HG02623 (cell line): ENCODE measurements around the gene TFAP2A.

Source experiments
- ATAC-seq: cut with Tn5 transposase; IDR thresholded peaks from one replicate; pipeline ENCODE4 v1.9.1; 2021; ENCODE audit warnings: moderate library complexity; ENCODE audit not compliant: unreplicated experiment

TFAP2A gene

DNA sequence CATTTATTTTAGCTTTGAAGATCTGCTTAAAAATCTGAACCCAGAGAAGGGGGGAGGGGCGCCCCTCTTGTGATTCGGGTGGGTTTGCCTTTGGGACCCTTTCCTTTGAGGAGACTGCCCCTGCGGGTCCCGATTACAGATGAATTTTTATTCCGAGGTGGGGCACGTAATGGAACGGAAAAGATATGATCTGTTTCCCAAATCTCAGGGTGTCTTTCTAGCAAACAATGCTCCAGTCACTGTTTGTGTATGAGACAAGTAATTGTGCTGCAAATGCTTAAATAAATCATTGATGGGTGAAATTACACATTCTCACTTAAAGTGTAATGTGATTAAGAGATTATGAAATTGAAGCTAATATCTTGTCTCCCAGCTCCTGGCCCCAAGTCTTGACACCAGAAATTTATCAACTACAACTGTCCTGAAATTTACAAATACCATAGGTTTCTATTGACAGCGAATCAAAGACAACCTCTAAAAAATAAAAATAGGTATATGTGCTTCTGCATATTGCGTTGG is 30.7 kb downstream of the TFAP2A start:
- no peak for ATAC-seq

DNA sequence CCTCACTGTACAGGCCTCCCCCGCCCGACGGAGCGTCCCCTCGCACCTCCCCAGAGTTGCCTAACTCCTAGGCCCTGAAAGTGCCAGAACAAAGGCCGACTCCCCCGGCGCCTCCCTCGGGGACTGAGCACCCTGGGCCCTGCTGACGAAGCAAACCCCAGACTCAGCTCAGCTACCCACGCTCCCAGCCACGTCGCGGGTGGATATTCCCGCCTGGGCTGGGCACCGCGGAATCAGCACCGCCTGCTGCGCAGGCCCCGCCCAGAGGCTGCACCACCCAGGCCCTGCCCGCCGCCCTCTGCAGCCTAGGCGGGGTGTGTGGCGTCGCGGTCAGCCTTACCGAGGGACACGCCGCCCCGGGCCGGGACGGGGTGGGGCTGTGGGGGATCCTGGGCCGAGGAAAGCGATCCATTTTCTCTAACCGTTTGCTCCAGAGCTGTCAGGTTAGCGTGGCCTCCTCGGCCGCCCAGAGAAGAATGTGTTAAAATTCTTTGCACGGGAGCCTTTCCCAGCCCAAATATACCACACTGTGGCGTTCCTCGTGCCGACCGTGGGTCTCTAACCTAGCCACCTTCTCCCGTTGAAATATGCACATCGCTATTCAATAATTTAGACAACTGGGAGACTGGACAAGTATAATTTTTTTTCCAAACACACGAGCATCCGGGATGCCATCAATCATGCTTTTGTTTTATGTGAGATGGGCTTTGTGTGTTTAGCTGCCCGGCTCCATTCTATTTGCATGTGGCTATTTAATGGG is 31.4 kb downstream of the TFAP2A start:
- ATAC-seq, result no peak

DNA sequence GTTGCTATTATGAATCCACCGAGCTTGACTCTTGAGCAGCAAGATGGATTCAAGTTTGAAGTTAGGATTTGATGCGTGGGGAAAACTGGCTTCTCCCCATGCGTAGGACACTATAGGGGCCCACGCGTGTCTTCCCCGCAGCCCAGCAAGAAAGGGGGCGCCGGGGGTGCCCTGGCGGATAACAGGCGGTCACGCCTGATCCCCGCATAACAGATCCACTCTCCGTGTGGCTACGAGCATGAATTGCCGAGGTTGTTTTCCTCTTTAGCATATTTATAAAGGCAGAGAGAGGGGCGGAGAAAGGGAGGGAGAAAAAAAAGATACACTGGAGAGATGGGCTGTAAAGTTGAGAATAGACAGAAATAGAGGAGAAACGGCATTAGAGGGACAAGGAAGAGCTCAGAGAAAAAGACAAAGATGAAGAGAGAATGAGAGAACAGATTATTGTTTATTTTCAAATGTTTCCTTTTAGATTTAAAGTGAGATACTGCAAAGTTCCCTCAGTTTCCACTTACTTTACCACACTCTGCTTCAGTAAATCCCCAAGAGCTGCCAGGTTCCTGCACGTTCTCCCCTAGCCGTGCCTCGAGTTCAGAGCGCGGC is 32.0 kb downstream of the TFAP2A start:
- ATAC-seq, result no peak

DNA sequence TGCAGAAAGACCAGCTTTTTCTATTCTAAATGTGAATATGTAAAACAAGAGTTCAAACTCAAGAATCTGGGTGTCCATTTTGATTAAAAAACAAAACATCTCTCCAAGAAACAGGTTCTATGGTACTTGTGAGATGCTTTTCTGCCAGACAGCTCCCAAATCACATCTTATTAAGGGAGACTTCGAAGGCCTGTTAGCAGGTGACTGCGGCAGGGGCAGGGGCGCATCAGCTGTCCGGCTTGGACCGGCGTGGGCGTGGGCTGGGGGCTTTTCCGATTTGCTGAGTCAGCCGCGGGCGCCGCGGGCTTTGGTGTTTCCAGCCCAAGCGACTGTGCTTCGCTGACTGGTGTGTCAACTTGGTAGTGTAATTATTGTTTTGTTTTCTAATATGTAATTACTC is 32.6 kb downstream of the TFAP2A start:
- ATAC-seq, result no peak

DNA sequence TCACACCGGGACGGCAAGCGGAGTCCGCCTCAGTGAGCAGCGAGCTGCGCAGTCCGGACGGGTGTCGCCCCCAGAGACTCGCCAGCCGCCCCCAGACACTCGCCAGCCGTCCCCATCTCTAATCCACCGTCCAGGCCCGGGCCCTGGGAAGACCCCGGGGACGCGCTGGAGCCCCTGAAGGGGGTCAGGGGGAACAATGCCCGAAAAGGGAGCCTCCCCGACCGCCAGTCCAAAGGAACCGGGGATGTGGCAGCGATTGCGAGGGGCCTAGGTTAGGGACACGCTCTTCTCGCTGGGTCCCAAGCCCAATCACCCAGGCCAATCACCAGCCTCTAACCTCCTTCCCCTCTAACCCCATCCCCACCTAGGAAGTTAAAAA is 33.1 kb downstream of the TFAP2A start:
- ATAC-seq, result no peak

DNA sequence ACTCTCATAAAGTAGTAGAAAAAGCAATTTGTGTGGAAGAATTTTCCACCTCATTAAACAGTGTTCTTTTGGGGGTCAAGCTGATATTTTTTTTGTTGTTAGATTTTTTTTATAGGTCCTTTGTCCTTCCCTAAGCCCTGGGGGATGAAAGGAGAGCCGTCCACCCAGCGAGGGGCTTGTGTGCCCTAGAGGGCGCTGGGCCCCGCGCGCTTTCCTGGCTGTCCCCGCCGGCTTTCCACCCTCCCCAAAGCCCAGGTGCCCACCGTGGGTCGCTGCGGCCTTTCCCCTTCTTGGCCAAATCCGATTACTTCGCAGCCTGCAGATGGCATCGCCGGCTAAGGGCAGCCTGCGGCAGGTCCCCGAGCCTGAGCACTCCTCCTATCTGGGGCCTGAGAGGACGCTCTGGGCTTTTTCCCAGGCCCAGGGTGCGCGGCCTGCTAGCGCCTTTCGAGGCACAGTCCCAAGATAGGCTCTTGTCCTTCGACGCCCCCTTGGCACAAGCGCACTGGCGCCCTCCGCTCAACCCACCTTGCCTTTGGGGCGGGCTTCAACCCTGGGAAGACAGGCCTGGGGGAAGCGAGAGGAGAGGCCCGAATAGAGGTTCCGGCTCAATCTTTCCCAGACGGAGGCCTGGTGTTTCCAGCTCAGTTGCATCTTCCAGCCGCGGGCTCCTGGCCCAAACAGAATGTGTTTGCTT is 33.6 kb downstream of the TFAP2A start:
- no peak for ATAC-seq

DNA sequence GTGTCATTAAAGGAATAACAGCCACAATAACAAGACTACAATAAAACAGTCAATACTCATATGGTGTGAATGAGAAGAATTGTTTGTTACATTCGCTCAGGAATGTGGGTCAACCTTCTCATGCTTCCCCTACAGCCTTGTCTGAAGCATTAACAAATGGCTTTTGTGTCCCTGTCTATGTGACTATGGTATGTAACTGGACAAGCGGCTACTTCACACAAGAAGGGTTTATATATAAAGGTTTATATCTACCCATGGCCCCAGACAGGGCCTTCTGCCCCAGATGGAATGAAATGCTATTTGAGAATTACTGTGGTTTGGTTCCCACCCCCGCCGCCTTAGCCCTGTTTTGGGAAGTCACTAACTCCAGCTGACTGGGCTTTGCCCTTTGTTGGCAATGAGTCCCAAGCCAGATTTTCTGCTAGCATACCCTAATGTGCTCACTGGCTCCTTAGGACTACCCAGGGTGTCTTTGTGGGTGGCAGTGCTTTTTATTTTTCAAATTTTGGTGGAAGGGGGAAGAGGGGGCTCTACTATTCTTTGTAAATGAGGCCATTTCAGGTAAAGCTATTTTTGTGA is 39.4 kb downstream of the TFAP2A start:
- ATAC-seq, result no peak

DNA sequence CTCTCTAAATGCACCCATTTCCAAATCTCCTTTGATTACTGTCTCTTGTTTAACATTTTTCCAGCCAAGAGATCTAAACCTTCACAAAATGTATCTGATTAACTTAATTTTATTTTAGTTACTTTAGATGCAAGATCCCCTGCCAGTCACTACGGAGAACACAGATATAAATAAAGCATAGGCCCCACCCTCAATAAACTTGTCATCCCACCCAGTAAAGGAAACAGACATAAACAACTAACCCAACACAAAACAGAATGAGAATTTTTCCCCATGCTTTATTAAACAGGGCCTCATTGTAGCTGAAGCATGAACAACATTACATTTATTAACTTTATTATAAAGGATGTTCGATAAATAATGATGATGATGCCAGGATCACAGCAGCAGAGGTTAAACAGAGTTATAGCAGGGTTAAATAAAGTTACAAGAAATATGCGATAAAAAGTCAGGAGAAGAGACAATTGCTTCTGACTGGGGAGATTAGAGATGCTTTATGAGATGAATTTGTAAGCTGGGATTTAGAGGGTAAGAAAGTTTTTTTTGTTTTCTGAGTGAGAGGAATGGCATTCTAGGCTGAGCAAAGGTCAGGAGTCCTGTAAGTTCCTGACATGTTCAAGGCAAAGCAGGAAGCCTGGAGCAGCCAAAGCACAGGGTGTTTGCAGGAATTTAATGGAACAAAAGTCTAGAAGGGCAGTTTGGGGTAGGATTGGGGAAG is 41.1 kb downstream of the TFAP2A start:
- ATAC-seq, result no peak

GRCh38 chr6:10369896-10370295 is 45.0 kb downstream of the TFAP2A start:
- no peak for ATAC-seq

DNA sequence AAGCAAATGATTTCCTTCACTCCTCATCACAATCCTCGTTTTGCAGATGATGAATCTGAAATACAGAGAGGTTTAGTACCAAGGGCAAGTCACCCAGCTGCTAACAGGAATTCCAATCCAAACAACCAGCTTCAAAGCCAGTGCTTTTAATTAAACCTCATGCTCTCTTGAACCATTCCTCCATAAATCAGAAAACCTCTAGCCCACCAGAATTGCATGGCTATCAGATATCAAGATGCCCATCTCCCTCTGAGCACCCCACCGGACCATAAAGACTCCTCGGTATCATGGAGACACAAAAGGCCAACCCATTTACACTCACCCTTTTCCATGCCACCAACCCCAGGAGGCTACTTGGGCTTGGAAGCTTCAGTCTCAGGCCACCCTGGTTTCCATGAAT is 46.0 kb downstream of the TFAP2A start:
- no peak for ATAC-seq

DNA sequence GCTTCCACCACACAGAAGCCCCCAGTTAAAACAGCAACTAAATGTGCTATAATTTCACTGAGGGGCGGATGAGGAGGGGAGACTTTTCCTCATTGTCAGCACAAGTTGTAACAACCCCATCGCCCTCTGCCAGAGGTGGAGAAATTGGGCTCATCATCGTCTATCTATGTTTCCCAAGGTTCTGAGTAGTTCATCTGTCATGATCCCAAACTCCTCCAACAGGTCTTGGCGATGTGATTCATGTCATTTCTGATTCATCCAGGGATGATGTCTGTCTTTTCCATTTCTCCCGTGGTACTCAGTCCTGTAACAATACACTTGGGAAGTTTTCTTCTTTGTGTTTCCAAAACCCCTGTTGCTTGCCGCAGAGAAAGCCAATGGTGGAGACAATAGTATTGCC is 51.0 kb downstream of the TFAP2A start:
- ATAC-seq, result no peak

- ATAC-seq, result no peak
These were observed 52.6 kb downstream of the TFAP2A start for GRCh38 chr6:10362300-10362699.

DNA sequence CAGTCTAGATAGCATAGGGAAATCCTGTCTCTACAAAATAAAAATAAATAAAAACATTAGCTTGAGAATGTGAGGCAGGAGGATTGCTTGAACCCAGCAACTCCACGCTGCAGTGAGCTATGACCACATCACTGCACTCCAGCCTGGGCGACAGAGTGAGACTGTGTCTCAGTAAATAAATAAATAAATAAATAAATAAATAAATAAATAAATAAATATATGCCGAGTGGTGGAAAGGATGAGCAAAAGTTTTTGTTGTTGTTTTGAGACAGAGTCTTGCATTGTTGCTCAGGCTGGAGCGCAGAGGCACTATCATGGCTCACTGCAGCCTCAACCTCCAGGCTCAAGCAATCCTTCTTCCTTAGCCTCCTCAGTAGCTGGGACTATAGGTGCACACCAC is 53.4 kb downstream of the TFAP2A start:
- ATAC-seq, result no peak

- no peak for ATAC-seq
These were observed 55.3 kb downstream of the TFAP2A start for GRCh38 chr6:10359581-10359980.

DNA sequence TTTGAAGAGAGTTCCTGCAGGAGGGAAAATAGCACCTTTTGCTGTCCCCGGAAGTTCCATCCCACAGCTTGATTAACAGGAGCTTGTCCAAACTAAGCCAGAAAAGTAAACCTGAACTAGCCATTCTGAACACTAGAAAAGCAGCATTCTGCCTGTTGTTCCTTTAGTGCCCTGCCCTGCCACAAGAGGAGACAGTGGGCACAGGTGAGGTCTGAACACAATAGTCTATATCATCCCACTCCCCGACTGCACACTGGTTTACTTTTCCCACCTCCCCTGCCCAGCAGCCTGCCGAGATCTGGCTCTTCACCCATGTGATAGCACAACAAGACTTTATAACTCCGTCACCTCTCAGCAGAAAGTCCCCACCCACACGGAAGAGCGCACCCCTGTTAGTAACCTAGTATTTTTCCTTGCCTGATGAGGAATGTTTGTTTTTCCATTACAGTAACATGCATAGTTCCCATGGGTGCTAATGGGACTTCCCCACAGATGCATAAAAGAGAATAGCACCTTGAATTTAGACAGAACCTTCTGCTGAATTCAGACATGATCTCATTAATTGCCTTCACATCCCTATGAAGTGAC is 59.7 kb downstream of the TFAP2A start:
- no peak for ATAC-seq

DNA sequence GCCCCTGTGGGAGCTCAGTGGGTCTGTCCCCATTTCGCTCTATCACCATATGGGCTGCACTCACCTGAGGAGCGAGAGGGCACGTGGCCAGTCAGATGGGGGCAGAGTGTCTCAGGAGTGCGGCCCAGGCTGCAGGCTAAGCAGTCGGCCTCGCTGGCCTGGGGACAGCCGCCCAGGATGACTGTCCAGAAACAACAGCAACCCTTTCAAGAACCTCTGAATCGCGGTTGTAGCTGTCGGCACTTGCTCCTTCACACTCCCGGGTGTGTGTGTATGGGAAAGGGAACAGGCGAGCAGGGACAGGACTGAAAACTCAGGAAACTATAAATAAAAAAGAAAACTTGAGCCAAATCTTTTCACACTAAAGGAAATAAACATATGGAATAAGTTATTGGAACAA is 63.1 kb downstream of the TFAP2A start:
- ATAC-seq, result no peak

- no peak for ATAC-seq
These were observed 64.2 kb downstream of the TFAP2A start for GRCh38 chr6:10350720-10351119.

GRCh38 chr6:10347561-10348327 is 67.1 kb downstream of the TFAP2A start:
- no peak for ATAC-seq
